GM12878 (cell line): ENCODE results near the gene CLSTN2. TPM values are rescaled to one million over a fixed set of nuclear protein-coding genes. Genes with fewer than 3 reads are reported as not detected.

ENCODE experiments used
- ATAC-seq: fragments of 200-7000 bp; cut with Tn5 transposase; 3 replicates; pipeline ENCODE4 v1.9.1; 2020; ENCODE audit warnings: mild to moderate bottlenecking, moderate library complexity
- BruUV-seq: library from RNA; stranded (reverse); fragments of 400-500 nt; replicated peaks from 2 replicates; lab custom pipeline; 2021; lab: Mats Ljungman, UMichigan
- CTCF ChIA-PET: fragments of 300-600 bp; sonication (Branson Sonifier 250); formaldehyde crosslinking; extraction: SDS; loops from one replicate; lab custom pipeline; 2021; ENCODE audit warnings: inconsistent platforms; lab: Yijun Ruan, JAX
- POLR2A ChIA-PET: fragments of 350-600 bp; formaldehyde crosslinking; extraction: SDS; loops from one replicate; lab custom pipeline; 2021; ENCODE audit warnings: inconsistent platforms; lab: Charles Lee
- RAD21 ChIA-PET: fragments of 300-600 bp; sonication (Branson Sonifier 250); formaldehyde crosslinking; loops from one replicate; lab custom pipeline; 2023; ENCODE audit warnings: antibody characterized with exemption; ENCODE audit not compliant: unreplicated experiment; lab: Charles Lee
- SMC1A ChIA-PET: fragments of 300-600 bp; sonication (Branson Sonifier 250); formaldehyde crosslinking; loops from one replicate; lab custom pipeline; 2023; ENCODE audit not compliant: unreplicated experiment, uncharacterized antibody; lab: Charles Lee
- DNase-seq: peaks from one replicate; pipeline ENCODE4 v3.0.0-alpha.2; 2011; ENCODE audit warnings: low read depth, low spot score
- FAIRE-seq: peaks from 3 replicates; lab custom pipeline; 2011; peaks lifted over from hg19 to GRCh38; lab: Jason Lieb, UNC
- H2AFZ ChIP-seq: 2 replicates; pipeline ENCODE4 v1.6.0; 2011; ENCODE audit warnings: low read depth, low read length, control low read depth; ENCODE audit not compliant: control insufficient read depth
- H3K27ac ChIP-seq: 2 replicates; pipeline ENCODE4 v1.5.1; 2011; ENCODE audit warnings: control low read depth; ENCODE audit not compliant: control insufficient read depth, insufficient read depth
- H3K27me3 ChIP-seq, 2 experiments: replicated peaks in 1 of 2; 2 replicates each; pipeline versions ENCODE4 v1.6.0 to v1.6.1; 2011; ENCODE audit warnings: low read length in 1 of 2; ENCODE audit not compliant: control insufficient read depth in 2 of 2, insufficient read depth in 2 of 2
- H3K36me3 ChIP-seq, 2 experiments: 2 replicates each; pipeline ENCODE4 v1.5.1; 2011; ENCODE audit warnings: low read length in 1 of 2; ENCODE audit not compliant: control insufficient read depth in 2 of 2, insufficient read depth in 2 of 2
- H3K4me1 ChIP-seq: 2 replicates; pipeline ENCODE4 v1.6.1; 2011; ENCODE audit warnings: mild to moderate bottlenecking, low read length, moderate library complexity, mixed read lengths; ENCODE audit not compliant: control insufficient read depth, insufficient read depth
- H3K4me2 ChIP-seq: 2 replicates; pipeline ENCODE4 v1.6.0; 2011; ENCODE audit warnings: control low read depth; ENCODE audit not compliant: control insufficient read depth, insufficient read depth
- H3K4me3 ChIP-seq: fragments of 200-600 bp; sonication (generic); 2 replicates; pipeline ENCODE4 v1.5.1; 2016
- H3K79me2 ChIP-seq: 2 replicates; pipeline ENCODE4 v1.6.0; 2011; ENCODE audit warnings: low read length; ENCODE audit not compliant: control insufficient read depth, insufficient read depth
- H3K9ac ChIP-seq: 2 replicates; pipeline ENCODE4 v1.8.0; 2011; ENCODE audit warnings: low read length, control low read depth, mixed read lengths; ENCODE audit not compliant: control insufficient read depth, insufficient read depth
- H3K9me3 ChIP-seq: replicated peaks from 3 replicates; pipeline ENCODE4 v1.5.1; 2011; ENCODE audit warnings: mild to moderate bottlenecking, low read length; ENCODE audit not compliant: control insufficient read depth, insufficient read depth
- H4K20me1 ChIP-seq: 2 replicates; pipeline ENCODE4 v1.6.0; 2011; ENCODE audit not compliant: control insufficient read depth, insufficient read depth
- BRCA1 ChIP-seq: IDR thresholded peaks from 2 replicates; pipeline ENCODE4 v1.6.1; 2011; ENCODE audit warnings: low read depth, low read length, improper control_type of control experiment
- JUND ChIP-seq: IDR thresholded peaks from 2 replicates; pipeline ENCODE4 v1.6.1; 2012; ENCODE audit warnings: low read depth, mild to moderate bottlenecking, low read length, improper control_type of control experiment, moderate library complexity
- RELA ChIP-seq: fragments of 450-650 bp; IDR thresholded peaks from 2 replicates; pipeline ENCODE4 v1.8.0; 2014; ENCODE audit warnings: borderline replicate concordance; ENCODE audit not compliant: partially characterized antibody
- SMC3 ChIP-seq: IDR thresholded peaks from 2 replicates; pipeline ENCODE4 v1.6.1; 2011; ENCODE audit warnings: low read length, improper control_type of control experiment, borderline replicate concordance
- WGBS: methylation state at CpG from one replicate; pipeline ENCODE4 v1.1.6; 2016; ENCODE audit warnings: low lambda C conversion rate; ENCODE audit not compliant: insufficient replicate concordance, insufficient coverage; ENCODE audit errors: missing lambda C conversion rate; 5-methylcytosine and 5-hydroxymethylcytosine counted together
- in situ Hi-C: fragments of 300-500 bp; cut with MboI; formaldehyde crosslinking; loops from 9 replicates; pipeline ENCODE4 v1.14.3; 2018; ENCODE audit warnings: mixed read lengths
- intact Hi-C: fragments of 100-400 bp; cut with micrococcal nuclease; formaldehyde crosslinking; loops from one replicate; pipeline ENCODE4 v1.14.2; 2022; ENCODE audit not compliant: unreplicated experiment
- polyA plus RNA-seq, 11 experiments: library from polyadenylated mRNA; depleted of rRNA in 4 of 11; unstranded in 6 of 11; stranded (reverse) in 5 of 11; fragments of >200 nt; fragmentation: Nextera tagmentation in 4 of 11; fragmentation: Illumina TruSeq in 1 of 11; extraction: Ambion mirVana in 4 of 11; extraction: Trizol in 1 of 11; gene quantifications; 1 replicate in 1 of 11; 2 replicates in 10 of 11; pipeline versions ENCODE4 v1.2.1 to v1.2.3, GENCODE V29; 2011 to 2016; ENCODE audit warnings: inconsistent platforms in 2 of 11, missing spikeins in 2 of 11, low read depth in 1 of 11
- total RNA-seq, 4 experiments: library from RNA; depleted of rRNA in 3 of 4; stranded (reverse); fragments of >200 nt in 3 of 4; fragmentation: Illumina TruSeq in 1 of 4; extraction: Trizol in 1 of 4; gene quantifications; 2 replicates each; pipeline versions ENCODE4 v1.2.1 to v1.2.3, GENCODE V29; 2013 to 2021

Gene CLSTN2
- total and polyA plus RNA-seq, 10 of the 15 experiments (the other 5 are each of a cell fraction or from before 2014, with no cell fraction given) = under 0.01 to 0.10 (median under 0.01) TPM; not detected in 5

DNA sequence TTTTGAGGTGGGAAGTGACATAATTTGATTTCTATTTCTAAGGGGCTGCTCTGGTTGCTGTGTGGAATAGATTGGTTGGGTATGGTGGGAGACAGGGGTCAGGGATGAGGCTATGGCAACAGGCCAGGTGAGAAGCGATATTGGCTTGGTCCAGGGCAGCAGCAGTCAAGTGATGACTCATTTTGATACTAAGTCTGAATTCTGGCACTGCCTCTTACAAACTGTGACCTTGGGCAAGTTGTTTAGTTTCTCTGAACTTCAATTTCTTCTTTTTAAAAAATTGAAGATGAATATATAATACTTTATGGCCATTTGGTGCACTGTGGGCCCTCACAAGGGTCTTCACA lies 40.4 kb upstream of the CLSTN2 start:
- Histone ChIP-seq H3K79me2 (no peaks in the 10 kb centered on the region), H3K27me3 (no peaks in the 10 kb centered on the region), H3K9me3 (no peaks in the 10 kb centered on the region), H4K20me1 (no peaks in the 10 kb centered on the region), H3K36me3 (no peaks in the 10 kb centered on the region), H3K27ac (no peak overlapping the region), H3K9ac (no peak overlapping the region)
- RAD21 ChIA-PET = no interaction called here
- intact Hi-C loops = no loop called here
- no peak for ATAC-seq
- SMC1A ChIA-PET = interaction anchor here (0.7 kb wide), 1 partner anchor 506 kb away, joined by 3 read pairs; no protein-coding TSS in a partner anchor
- CTCF ChIA-PET = interaction anchor here (1.0 kb wide), 1 partner anchor 646 kb away, joined by 3 read pairs; no protein-coding TSS in a partner anchor
- BruUV-seq = no TSS peak
- WGBS = 0% methylated on average over 1 of the region's 1 CpG
- POLR2A ChIA-PET = no interaction called here
- DNase-seq = no peak
- TF ChIP-seq SMC3 (no peak), BRCA1 (no peak), JUND (no peak)
- TF ChIP-seq, all 136 proteins: peak for 0
- no peaks in the 10 kb centered on the region for H3K4me1 ChIP-seq
- H2AFZ ChIP-seq = no peak overlapping the region
- H3K4me3 ChIP-seq = no peak overlapping the region
- H3K4me2 ChIP-seq = no peak overlapping the region
- no peak for FAIRE-seq
- in situ Hi-C loops = no loop called here

DNA sequence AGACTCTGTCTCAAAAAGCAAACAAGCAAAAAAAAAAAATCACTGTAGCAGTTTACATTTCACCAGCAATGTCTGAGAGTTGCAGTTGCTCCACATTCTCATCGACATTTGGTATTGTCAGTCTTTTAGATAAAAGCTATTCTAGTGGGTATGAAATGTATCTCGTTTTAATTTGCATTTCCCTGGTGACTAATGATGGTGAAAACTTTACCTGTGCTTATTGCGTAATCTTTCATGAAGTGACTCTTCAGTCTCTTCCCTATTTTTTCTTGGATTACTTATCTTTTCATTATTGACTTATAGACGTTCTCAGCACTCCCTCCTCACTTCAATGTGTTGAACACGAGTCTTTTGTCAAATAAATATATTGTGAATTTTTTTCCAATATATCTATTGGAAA lies 37.2 kb upstream of the CLSTN2 start:
- Histone ChIP-seq H4K20me1 (no peaks in the 10 kb centered on the region), H3K36me3 (no peaks in the 10 kb centered on the region), H2AFZ (no peak overlapping the region), H3K79me2 (no peaks in the 10 kb centered on the region), H3K4me3 (no peak overlapping the region), H3K4me1 (no peaks in the 10 kb centered on the region), H3K4me2 (no peak overlapping the region), H3K9me3 (no peaks in the 10 kb centered on the region), H3K27ac (no peak overlapping the region), H3K9ac (no peak overlapping the region), H3K27me3 (no peaks in the 10 kb centered on the region)
- ATAC-seq (no peak), DNase-seq (no peak), FAIRE-seq (no peak)
- ChIA-PET POLR2A (no interaction called here), CTCF (no interaction called here), SMC1A (no interaction called here), RAD21 (no interaction called here)
- intact Hi-C loops = no loop called here
- WGBS = 28% methylated on average over 5 of the region's 5 CpGs
- no peak for TF ChIP-seq RELA
- BruUV-seq = no TSS peak
- in situ Hi-C loops = no loop called here
